B cell (primary cell): ENCODE data around the gene NRXN2.

Experiments
- EZH2 ChIP-seq: IDR thresholded peaks from 2 replicates; pipeline ENCODE4 v1.6.1; 2012; ENCODE audit warnings: borderline replicate concordance, low read depth, mild to moderate bottlenecking, moderate library complexity, low read length; ENCODE audit not compliant: insufficient read depth, poor library complexity, severe bottlenecking
- TF ChIP-seq, protein P1 (sequence below): fragments of 200-600 bp; IDR thresholded peaks from one replicate; pipeline ENCODE4 v1.8.0; 2022; ENCODE audit warnings: antibody characterized with exemption, mild to moderate bottlenecking

DNA sequence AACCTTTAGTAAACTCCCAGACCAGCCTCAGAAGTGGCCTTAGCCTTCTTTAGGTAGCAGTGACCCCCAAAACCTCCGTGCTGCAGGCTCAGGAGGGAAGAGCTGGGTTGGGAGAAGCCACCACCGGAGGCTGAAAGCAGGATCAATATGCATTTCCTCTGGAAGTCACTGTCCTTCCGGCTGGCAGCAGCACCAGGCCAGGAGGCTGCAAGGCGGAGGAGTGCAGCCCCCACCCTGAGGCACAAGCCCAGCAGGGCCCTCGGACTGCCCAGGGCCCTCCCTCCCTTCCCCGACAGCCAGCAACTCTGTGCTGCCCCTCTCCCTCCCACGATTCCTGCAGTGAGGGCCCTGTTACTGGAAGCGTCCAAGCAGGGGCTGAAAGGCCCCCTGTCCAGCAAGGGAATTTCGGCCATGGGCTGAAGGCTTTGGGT is 3.2 kb upstream of the NRXN2 start:
- TF ChIP-seq, protein P1, sequence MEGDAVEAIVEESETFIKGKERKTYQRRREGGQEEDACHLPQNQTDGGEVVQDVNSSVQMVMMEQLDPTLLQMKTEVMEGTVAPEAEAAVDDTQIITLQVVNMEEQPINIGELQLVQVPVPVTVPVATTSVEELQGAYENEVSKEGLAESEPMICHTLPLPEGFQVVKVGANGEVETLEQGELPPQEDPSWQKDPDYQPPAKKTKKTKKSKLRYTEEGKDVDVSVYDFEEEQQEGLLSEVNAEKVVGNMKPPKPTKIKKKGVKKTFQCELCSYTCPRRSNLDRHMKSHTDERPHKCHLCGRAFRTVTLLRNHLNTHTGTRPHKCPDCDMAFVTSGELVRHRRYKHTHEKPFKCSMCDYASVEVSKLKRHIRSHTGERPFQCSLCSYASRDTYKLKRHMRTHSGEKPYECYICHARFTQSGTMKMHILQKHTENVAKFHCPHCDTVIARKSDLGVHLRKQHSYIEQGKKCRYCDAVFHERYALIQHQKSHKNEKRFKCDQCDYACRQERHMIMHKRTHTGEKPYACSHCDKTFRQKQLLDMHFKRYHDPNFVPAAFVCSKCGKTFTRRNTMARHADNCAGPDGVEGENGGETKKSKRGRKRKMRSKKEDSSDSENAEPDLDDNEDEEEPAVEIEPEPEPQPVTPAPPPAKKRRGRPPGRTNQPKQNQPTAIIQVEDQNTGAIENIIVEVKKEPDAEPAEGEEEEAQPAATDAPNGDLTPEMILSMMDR: no peak
- no peak for TF ChIP-seq EZH2
